Measurements from ENCODE around the gene CALD1.
A peak's percentile ranks its signal among the peaks of the same experiment; 100 is the strongest.

The CALD1 gene

GRCh38 chr7:134890246-134891240, 111.1 kb downstream of the CALD1 start:
- Histone ChIP-seq H3K36me3 (ENCODE audit: control insufficient read depth in 1 of 2, insufficient read depth in 2 of 2, low read length in 2 of 2) (peaks cover 5 to 27% of the 10 kb centered on the region in 2 experiments), H3K4me2 (ENCODE audit: low read length) (peak overlapping the region; percentile 50), H3K9ac (ENCODE audit: low read length) (no peak overlapping the region), H3K79me1 (ENCODE audit: low read length) (peaks cover 6% of the 10 kb centered on the region), H2BK12ac (ENCODE audit: low read length) (peak overlapping the region; percentile 26), H3K79me2 (ENCODE audit: control insufficient read depth, insufficient read depth, low read length, poor library complexity) (peaks cover 13% of the 10 kb centered on the region), H3K23ac (ENCODE audit: low read length) (no peak overlapping the region), H3K27ac (ENCODE audit: low read depth, low read length) (peak overlapping the region; percentile 40), H3K14ac (ENCODE audit: low read length) (no peak overlapping the region), H4K12ac (ENCODE audit: low read depth, low read length) (no peak overlapping the region), H2AK5ac (ENCODE audit: low read length) (no peak overlapping the region), H2AFZ (ENCODE audit: insufficient read depth, low read length, poor library complexity) (peak overlapping the region; percentile 50), H2BK120ac (ENCODE audit: insufficient read depth, low read length, poor library complexity) (no peak overlapping the region), H4K91ac (ENCODE audit: low read depth, low read length) (peak overlapping the region; percentile 9), H2BK5ac (ENCODE audit: low read depth, low read length, poor library complexity) (no peak overlapping the region), H3K4me1 (ENCODE audit: control insufficient read depth in 1 of 2, insufficient read depth in 2 of 2, low read length in 2 of 2) (peaks cover 18 to 36% of the 10 kb centered on the region in 2 experiments), H3K27me3 (ENCODE audit: insufficient read depth, low read length) (no peaks in the 10 kb centered on the region), H3K4ac (ENCODE audit: low read depth, low read length) (peak overlapping the region; percentile 61), H4K8ac (ENCODE audit: low read depth, low read length) (peak overlapping the region; percentile 32), H3K4me3 (ENCODE audit: low read depth, low read length) (no peak overlapping the region), H3K18ac (ENCODE audit: low read length) (peak overlapping the region; percentile 68), H3K9me3 (ENCODE audit: insufficient read depth, low read depth, low read length) (peaks cover 3% of the 10 kb centered on the region)
- WGBS (ENCODE audit: extremely low coverage, insufficient coverage, insufficient read length) = no CpG with 5 or more reads among the region's 10 CpGs
- no peak for DNase-seq

GRCh38 chr7:134891262-134891695, 111.8 kb downstream of the CALD1 start:
- peaks cover 6% of the 10 kb centered on the region for H3K79me1 ChIP-seq (ENCODE audit: low read length)
- H3K4me3 ChIP-seq (ENCODE audit: low read depth, low read length) = peak overlapping the region; percentile 56
- peak overlapping the region; percentile 50 for H2AFZ ChIP-seq (ENCODE audit: insufficient read depth, low read length, poor library complexity)
- H2BK12ac ChIP-seq (ENCODE audit: low read length) = peak overlapping the region; percentile 48
- H3K14ac ChIP-seq (ENCODE audit: low read length) = peak overlapping the region; percentile 45
- WGBS (ENCODE audit: extremely low coverage, insufficient coverage, insufficient read length) = no CpG with 5 or more reads among the region's 22 CpGs
- no peak overlapping the region for H3K23ac ChIP-seq (ENCODE audit: low read length)
- peak overlapping the region; percentile 63 for H2BK5ac ChIP-seq (ENCODE audit: low read depth, low read length, poor library complexity)
- no peaks in the 10 kb centered on the region for H3K27me3 ChIP-seq (ENCODE audit: insufficient read depth, low read length)
- peak overlapping the region; percentile 59 for H4K8ac ChIP-seq (ENCODE audit: low read depth, low read length)
- H2BK120ac ChIP-seq (ENCODE audit: insufficient read depth, low read length, poor library complexity) = peak overlapping the region; percentile 52
- no peak overlapping the region for H3K9ac ChIP-seq (ENCODE audit: low read length)
- H3K18ac ChIP-seq (ENCODE audit: low read length) = peak overlapping the region; percentile 71
- no peak overlapping the region for H4K12ac ChIP-seq (ENCODE audit: low read depth, low read length)
- H4K91ac ChIP-seq (ENCODE audit: low read depth, low read length) = peak overlapping the region; percentile 91
- H3K4me1 ChIP-seq (ENCODE audit: control insufficient read depth in 1 of 2, insufficient read depth in 2 of 2, low read length in 2 of 2) = peaks cover 18 to 35% of the 10 kb centered on the region in 2 experiments
- peak overlapping the region; percentile 26 for H3K4ac ChIP-seq (ENCODE audit: low read depth, low read length)
- peaks cover 9 to 31% of the 10 kb centered on the region in 2 experiments for H3K36me3 ChIP-seq (ENCODE audit: control insufficient read depth in 1 of 2, insufficient read depth in 2 of 2, low read length in 2 of 2)
- H3K9me3 ChIP-seq (ENCODE audit: insufficient read depth, low read depth, low read length) = peaks cover 7% of the 10 kb centered on the region
- peak overlapping the region; percentile 84 for H3K27ac ChIP-seq (ENCODE audit: low read depth, low read length)
- H3K4me2 ChIP-seq (ENCODE audit: low read length) = peak overlapping the region; percentile 50
- no peak overlapping the region for H2AK5ac ChIP-seq (ENCODE audit: low read length)
- peak; percentile 85 to 86 for DNase-seq
- H3K79me2 ChIP-seq (ENCODE audit: control insufficient read depth, insufficient read depth, low read length, poor library complexity) = peaks cover 13% of the 10 kb centered on the region

GRCh38 chr7:134891696-134892678, 112.6 kb downstream of the CALD1 start:
- H3K4me1 ChIP-seq (ENCODE audit: control insufficient read depth in 1 of 2, insufficient read depth in 2 of 2, low read length in 2 of 2) = peaks cover 16 to 33% of the 10 kb centered on the region in 2 experiments
- peak overlapping the region; percentile 1 for H3K4ac ChIP-seq (ENCODE audit: low read depth, low read length)
- peak overlapping the region; percentile 71 for H3K18ac ChIP-seq (ENCODE audit: low read length)
- no peak overlapping the region for H2AK5ac ChIP-seq (ENCODE audit: low read length)
- no peak overlapping the region for H2BK12ac ChIP-seq (ENCODE audit: low read length)
- no CpG with 5 or more reads among the region's 14 CpGs for WGBS (ENCODE audit: extremely low coverage, insufficient coverage, insufficient read length)
- peak overlapping the region; percentile 84 for H3K27ac ChIP-seq (ENCODE audit: low read depth, low read length)
- H3K9me3 ChIP-seq (ENCODE audit: insufficient read depth, low read depth, low read length) = peaks cover 10% of the 10 kb centered on the region
- H3K79me2 ChIP-seq (ENCODE audit: control insufficient read depth, insufficient read depth, low read length, poor library complexity) = peaks cover 13% of the 10 kb centered on the region
- H4K91ac ChIP-seq (ENCODE audit: low read depth, low read length) = peak overlapping the region; percentile 32
- H3K23ac ChIP-seq (ENCODE audit: low read length) = peak overlapping the region; percentile 65
- H3K27me3 ChIP-seq (ENCODE audit: insufficient read depth, low read length) = no peaks in the 10 kb centered on the region
- H3K14ac ChIP-seq (ENCODE audit: low read length) = no peak overlapping the region
- peak overlapping the region; percentile 50 for H3K4me2 ChIP-seq (ENCODE audit: low read length)
- DNase-seq = peak in 1 of 2 donors; percentile 54
- H4K8ac ChIP-seq (ENCODE audit: low read depth, low read length) = no peak overlapping the region
- H2BK5ac ChIP-seq (ENCODE audit: low read depth, low read length, poor library complexity) = peak overlapping the region; percentile 29
- no peak overlapping the region for H2BK120ac ChIP-seq (ENCODE audit: insufficient read depth, low read length, poor library complexity)
- peak overlapping the region; percentile 11 for H3K9ac ChIP-seq (ENCODE audit: low read length)
- peaks cover 8% of the 10 kb centered on the region for H3K79me1 ChIP-seq (ENCODE audit: low read length)
- H3K36me3 ChIP-seq (ENCODE audit: control insufficient read depth in 1 of 2, insufficient read depth in 2 of 2, low read length in 2 of 2) = peaks cover 9 to 30% of the 10 kb centered on the region in 2 experiments
- H3K4me3 ChIP-seq (ENCODE audit: low read depth, low read length) = peak overlapping the region; percentile 56
- H2AFZ ChIP-seq (ENCODE audit: insufficient read depth, low read length, poor library complexity) = no peak overlapping the region
- no peak overlapping the region for H4K12ac ChIP-seq (ENCODE audit: low read depth, low read length)

GRCh38 chr7:134892963-134893362, 113.5 kb downstream of the CALD1 start:
- Histone ChIP-seq H4K12ac (ENCODE audit: low read depth, low read length) (no peak overlapping the region), H3K9me3 (ENCODE audit: insufficient read depth, low read depth, low read length) (peaks cover 6% of the 10 kb centered on the region), H3K14ac (ENCODE audit: low read length) (peak overlapping the region; percentile 26), H3K27me3 (ENCODE audit: insufficient read depth, low read length) (no peaks in the 10 kb centered on the region), H2AFZ (ENCODE audit: insufficient read depth, low read length, poor library complexity) (no peak overlapping the region), H3K36me3 (ENCODE audit: control insufficient read depth in 1 of 2, insufficient read depth in 2 of 2, low read length in 2 of 2) (peaks cover 12 to 28% of the 10 kb centered on the region in 2 experiments), H3K4ac (ENCODE audit: low read depth, low read length) (peak overlapping the region; percentile 53), H2BK120ac (ENCODE audit: insufficient read depth, low read length, poor library complexity) (no peak overlapping the region), H2AK5ac (ENCODE audit: low read length) (no peak overlapping the region), H4K8ac (ENCODE audit: low read depth, low read length) (no peak overlapping the region), H3K9ac (ENCODE audit: low read length) (no peak overlapping the region), H3K4me1 (ENCODE audit: control insufficient read depth in 1 of 2, insufficient read depth in 2 of 2, low read length in 2 of 2) (peaks cover 16 to 31% of the 10 kb centered on the region in 2 experiments), H2BK5ac (ENCODE audit: low read depth, low read length, poor library complexity) (no peak overlapping the region), H4K91ac (ENCODE audit: low read depth, low read length) (no peak overlapping the region), H3K79me2 (ENCODE audit: control insufficient read depth, insufficient read depth, low read length, poor library complexity) (peaks cover 13% of the 10 kb centered on the region), H3K4me3 (ENCODE audit: low read depth, low read length) (no peak overlapping the region), H2BK12ac (ENCODE audit: low read length) (no peak overlapping the region), H3K18ac (ENCODE audit: low read length) (no peak overlapping the region), H3K27ac (ENCODE audit: low read depth, low read length) (peak overlapping the region; percentile 9), H3K23ac (ENCODE audit: low read length) (no peak overlapping the region), H3K79me1 (ENCODE audit: low read length) (peaks cover 8% of the 10 kb centered on the region), H3K4me2 (ENCODE audit: low read length) (peak overlapping the region; percentile 5)
- no CpG with 5 or more reads among the region's 3 CpGs for WGBS (ENCODE audit: extremely low coverage, insufficient coverage, insufficient read length)
- no peak for DNase-seq
